Measurements from ENCODE around the gene RTKN.

Gene RTKN

DNA sequence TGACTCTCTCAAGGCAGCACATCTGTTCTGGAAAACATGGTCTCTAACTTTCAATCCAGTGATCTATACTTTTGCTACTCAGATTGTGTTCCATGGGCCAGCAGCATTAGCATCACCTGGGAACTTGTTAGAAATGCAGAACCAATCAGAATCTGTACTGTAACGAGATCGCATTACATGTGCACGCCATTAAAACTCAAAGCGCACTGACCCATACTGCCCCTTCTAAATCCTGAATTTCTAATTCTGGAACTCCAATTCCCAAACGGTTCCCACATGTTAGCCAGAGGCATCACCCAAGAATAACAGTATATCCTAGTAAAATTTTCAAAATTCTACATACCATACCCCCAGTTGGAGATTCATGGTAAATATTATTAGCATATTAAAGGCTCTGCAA, 51.1 kb downstream of the RTKN start:
- intact Hi-C loops (cut with DNase I): no loop called here
- no peak for DNase-seq

DNA sequence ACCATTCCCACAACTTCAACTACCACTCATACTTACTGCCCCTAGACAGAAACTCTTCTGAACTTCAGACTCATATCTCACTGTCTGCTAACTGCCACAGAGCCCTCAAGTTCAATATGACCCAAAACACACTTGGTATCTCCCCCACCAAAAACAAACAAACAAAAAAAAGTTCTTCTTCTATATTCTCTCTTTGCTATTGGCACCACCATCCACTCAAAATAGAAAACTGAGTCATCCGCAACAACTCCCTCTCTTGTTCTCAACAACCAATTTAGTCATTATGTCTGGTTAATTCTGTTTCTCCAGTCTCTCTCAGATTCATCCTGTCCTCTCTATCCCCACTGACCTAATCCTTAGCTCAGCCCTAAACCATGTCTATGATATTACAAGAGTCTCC, 54.4 kb downstream of the RTKN start:
- intact Hi-C loops (cut with DNase I): no loop called here
- no peak for DNase-seq

DNA sequence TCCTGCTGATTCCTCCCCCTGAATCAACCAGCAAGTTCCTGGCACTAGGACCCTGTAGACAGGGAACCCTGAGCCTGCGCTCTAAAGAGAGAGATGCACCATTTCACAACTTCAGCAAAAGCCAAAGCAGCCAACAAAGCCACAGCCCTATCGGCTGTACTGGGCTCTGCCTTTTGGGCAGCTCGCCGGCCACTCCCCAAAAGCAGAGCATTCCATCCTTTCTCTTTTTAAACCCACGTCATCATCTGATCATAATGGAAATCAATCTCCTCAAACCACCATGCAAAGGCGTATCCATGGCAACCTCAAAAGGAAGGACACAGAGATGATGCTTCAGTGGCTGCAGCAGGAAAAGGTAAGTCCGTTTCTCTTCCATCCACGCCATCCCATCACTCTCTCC, 56.3 kb downstream of the RTKN start:
- intact Hi-C loops (cut with DNase I): no loop called here
- DNase-seq: peak; percentile 64 to 95 (median 74)

DNA sequence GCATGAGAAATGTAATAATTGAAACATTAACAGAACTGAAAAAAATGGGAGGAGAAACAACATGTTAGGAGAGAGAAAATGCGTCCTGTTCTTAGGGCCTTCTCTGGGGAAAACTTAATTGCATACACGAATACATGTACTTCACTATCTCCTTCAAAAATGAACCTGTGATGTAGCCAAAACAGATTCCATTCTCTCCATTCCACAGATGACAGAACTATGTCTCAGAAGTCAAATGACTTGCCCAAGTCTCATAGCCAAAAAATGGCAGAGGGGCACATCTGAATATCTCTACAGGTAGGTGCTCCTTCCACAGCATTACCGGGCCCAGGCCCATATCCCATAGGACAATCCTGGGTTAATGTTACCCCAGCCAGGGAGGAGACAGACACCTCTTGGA, 57.7 kb downstream of the RTKN start:
- no peak for DNase-seq
- intact Hi-C loops (cut with DNase I): loop anchor here (5.0 kb wide), 1 partner anchor 68 kb away; no protein-coding TSS in a partner anchor

DNA sequence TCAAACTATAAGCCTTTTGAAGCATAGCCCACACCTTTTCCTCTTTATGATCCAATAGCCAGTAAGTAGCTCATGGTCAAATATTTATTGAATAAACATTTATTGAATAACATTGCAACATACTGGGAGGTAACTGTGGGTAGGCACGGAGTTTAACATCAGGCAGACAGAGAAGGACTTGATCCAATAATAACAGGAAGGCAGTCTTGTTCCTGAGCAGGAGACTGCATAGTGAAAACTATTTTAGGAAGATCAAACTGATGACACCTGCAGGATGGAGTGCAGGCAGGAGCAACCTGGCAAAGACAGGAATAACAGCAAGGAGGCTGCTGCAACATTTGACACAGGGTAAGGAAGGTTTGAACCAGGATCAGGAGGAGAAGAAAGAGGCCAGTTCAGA, 58.5 kb downstream of the RTKN start:
- DNase-seq: no peak
- intact Hi-C loops (cut with DNase I): loop anchor here (5.0 kb wide), 1 partner anchor 69 kb away; no protein-coding TSS in a partner anchor

DNA sequence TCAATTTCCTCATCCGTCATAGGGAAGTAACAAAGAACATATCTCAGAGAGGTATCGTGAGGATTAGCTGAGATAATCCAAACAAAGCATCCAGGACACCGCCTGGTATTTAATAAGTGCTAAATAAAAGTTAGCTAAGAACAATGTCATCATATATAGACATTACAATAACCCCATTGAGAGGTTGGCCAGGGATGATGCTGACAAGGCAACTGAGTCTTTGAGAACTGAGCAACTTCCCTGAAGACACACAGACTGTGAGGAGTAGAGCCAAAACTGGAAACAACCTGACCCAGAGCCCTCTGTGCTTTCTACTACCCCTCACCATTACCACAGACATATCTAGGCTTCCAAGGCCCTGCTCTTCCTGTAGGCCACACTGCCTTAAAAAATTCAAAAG, 60.0 kb downstream of the RTKN start:
- no peak for DNase-seq
- intact Hi-C loops (cut with DNase I): loop anchor here (5.0 kb wide), 1 partner anchor 71 kb away; no protein-coding TSS in a partner anchor

DNA sequence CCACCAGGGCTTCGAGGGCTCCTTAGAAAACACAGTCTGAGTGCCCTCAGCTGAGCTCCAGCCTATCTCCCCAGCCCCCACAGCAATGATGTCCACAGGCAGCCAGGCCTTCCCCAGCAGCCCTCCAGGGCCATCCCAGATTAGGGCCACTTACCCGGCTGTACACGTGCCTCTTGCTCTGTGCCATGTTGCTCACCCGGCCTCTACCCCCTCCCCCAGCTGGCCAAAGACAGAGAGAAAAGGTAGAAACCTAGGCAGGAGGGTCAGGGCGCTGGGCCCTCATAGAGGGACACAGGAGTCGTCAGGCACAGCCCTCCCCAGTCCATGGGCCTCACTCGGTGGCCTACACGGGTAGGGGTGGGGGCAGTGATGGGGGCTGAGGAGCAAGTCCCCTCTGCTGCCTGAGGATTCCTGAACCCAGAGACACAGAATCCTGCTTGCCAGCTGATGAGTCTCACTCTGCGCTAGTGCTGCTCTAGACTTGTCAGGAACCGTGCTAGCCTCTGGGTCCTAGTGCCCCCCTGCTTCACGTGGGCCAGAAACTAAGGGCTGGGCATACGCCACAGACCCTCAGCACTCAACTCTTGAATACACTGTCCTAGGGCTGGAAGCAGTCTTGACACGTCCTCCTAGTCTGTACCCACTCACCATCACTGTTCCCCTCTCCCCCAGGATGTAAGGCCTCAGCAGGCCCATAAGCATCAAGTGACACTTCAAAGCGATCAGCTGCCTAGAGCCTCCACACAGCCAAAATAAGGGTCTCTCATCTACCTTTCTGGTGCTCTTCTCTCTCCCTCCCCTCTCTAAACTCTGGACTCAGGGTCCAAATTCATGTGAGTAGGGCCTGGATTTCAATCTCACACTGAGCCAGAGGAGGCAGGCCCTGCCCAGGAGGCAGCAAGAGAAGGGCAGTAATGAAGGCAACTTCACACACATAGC, 61.6 kb downstream of the RTKN start, which contains the start of gene DCTN1:
Gene DCTN1, minus strand, starts transcription at position 461 of the 939 bp plus-strand sequence. Its CDS starts 274 bp downstream, at position 187.
- intact Hi-C loops (cut with DNase I): loop anchor here (5.0 kb wide), 1 partner anchor 72 kb away; no protein-coding TSS in a partner anchor
- DNase-seq: peak; percentile 79 to 97 (median 90)

DNA sequence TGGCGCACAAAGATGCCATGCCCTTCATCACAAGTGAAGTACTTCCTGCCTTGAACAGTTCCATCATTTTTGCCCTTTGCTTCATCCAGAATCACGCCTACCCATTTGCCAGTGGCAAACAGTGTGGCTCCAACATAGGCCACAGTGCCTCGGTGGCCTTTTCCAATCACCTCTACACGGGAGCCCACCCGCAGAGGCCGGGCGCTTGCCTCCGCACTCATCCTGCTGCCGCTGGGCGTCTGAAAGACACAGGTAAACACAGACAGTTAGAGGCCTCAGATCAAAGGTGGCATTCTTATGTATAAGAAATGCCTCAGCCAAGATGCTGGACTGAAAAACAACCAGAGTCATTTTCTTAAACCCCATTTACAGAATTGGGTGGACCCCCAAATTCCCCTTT, 63.7 kb downstream of the RTKN start:
- intact Hi-C loops (cut with DNase I): no loop called here
- DNase-seq: no peak

DNA sequence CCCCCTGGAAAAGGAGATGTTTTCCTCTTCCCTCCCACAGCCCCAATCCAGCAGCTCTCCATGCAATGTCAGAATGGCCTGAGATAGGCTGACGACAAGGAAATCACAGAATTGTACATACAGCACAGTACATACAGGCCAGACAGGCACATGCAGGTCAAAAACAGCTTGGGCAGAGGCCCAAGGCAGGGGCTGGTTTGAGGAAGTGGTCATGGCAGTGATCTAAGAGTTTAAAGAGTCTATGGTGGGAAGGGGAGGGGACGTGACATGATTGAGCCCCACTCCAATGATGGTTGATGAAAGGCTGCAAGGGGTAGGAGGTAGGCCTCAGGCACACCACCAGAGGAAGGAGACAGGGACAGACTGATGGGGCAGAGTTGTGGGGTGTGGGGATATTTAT, 65.9 kb downstream of the RTKN start:
- DNase-seq: no peak
- intact Hi-C loops (cut with DNase I): loop anchor here (1.0 kb wide), 1 partner anchor 10 kb away; no protein-coding TSS in a partner anchor

Data from posterior cingulate gyrus (tissue), 11 donors.